HepG2 (cell line): Measurements from ENCODE around the gene MTMR10. TPM values are rescaled to one million over a fixed set of nuclear protein-coding genes. Genes with fewer than 3 reads are reported as not detected.

ENCODE experiments used
- HOXA3 ChIP-seq: sonication (generic); formaldehyde crosslinking; IDR thresholded peaks from 2 replicates; pipeline ENCODE4 v1.5.0; 2020; ENCODE audit warnings: missing genetic modification reagents
- PHF21A ChIP-seq: sonication (generic); formaldehyde crosslinking; IDR thresholded peaks from 2 replicates; pipeline ENCODE4 v1.5.0; 2020; ENCODE audit warnings: mild to moderate bottlenecking, missing genetic modification reagents
- SIX4 ChIP-seq: sonication (generic); formaldehyde crosslinking; IDR thresholded peaks from 2 replicates; pipeline ENCODE4 v1.4.0; 2020; ENCODE audit warnings: missing genetic modification reagents
- U2AF1 ChIP-seq: fragments of 200-400 bp; formaldehyde crosslinking; optimal IDR thresholded peaks from 2 replicates; pipeline ENCODE3; 2017; ENCODE audit warnings: mild to moderate bottlenecking, low read depth, low read length
- ZNF558 ChIP-seq: sonication (generic); formaldehyde crosslinking; IDR thresholded peaks from 2 replicates; pipeline ENCODE4 v1.9.0; 2022; ENCODE audit warnings: mild to moderate bottlenecking, missing genetic modification reagents, borderline replicate concordance
- ZNF777 ChIP-seq: sonication (generic); formaldehyde crosslinking; IDR thresholded peaks from 2 replicates; pipeline ENCODE4 v1.4.0; 2020; ENCODE audit warnings: missing genetic modification reagents
- polyA plus RNA-seq, 8 experiments: library from polyadenylated mRNA; depleted of rRNA in 3 of 8; stranded (reverse) in 7 of 8; unstranded in 1 of 8; fragments of >200 nt; fragmentation: Illumina TruSeq in 4 of 8; extraction: Trizol in 4 of 8; gene quantifications; 2 replicates each; pipeline versions ENCODE4 v1.2.1 to v1.2.3, GENCODE V29; 2011 to 2016; ENCODE audit warnings: low read depth in 4 of 8, missing spikeins in 1 of 8, mixed read lengths in 1 of 8; ENCODE audit not compliant: insufficient read depth in 1 of 8
- total RNA-seq, 5 experiments: library from RNA; depleted of rRNA; stranded (reverse); fragments of >200 nt; fragmentation: Illumina TruSeq; extraction: Trizol; gene quantifications; 2 replicates each; pipeline ENCODE4 v1.2.3, GENCODE V29; 2016; ENCODE audit warnings: low read depth in 1 of 5
- TF ChIP-seq, protein P1 (sequence below): sonication (generic); formaldehyde crosslinking; IDR thresholded peaks from 2 replicates; pipeline ENCODE4 v1.4.0; 2020; ENCODE audit warnings: missing genetic modification reagents
- TF ChIP-seq, protein P2 (sequence below): sonication (generic); formaldehyde crosslinking; IDR thresholded peaks from 2 replicates; pipeline ENCODE4 v1.4.0; 2020; ENCODE audit warnings: missing genetic modification reagents
- TF ChIP-seq, protein P3 (sequence below): sonication (generic); formaldehyde crosslinking; conservative IDR thresholded peaks from 2 replicates; pipeline ENCODE4 v1.8.0; 2022; ENCODE audit warnings: missing genetic modification reagents
- TF ChIP-seq, protein P4 (sequence below): sonication (generic); formaldehyde crosslinking; IDR thresholded peaks from 2 replicates; pipeline ENCODE4 v1.5.0; 2020; ENCODE audit warnings: missing genetic modification reagents
- TF ChIP-seq, protein P5 (sequence below): sonication (generic); formaldehyde crosslinking; IDR thresholded peaks from 2 replicates; pipeline ENCODE4 v1.4.0; 2020; ENCODE audit warnings: missing genetic modification reagents, mild to moderate bottlenecking, borderline replicate concordance

MTMR10 gene
- total and polyA plus RNA-seq, 2 of the 13 experiments (the other 11 are each of a cell fraction or from before 2014, with no cell fraction given) = 10.2 to 17.4 TPM

DNA sequence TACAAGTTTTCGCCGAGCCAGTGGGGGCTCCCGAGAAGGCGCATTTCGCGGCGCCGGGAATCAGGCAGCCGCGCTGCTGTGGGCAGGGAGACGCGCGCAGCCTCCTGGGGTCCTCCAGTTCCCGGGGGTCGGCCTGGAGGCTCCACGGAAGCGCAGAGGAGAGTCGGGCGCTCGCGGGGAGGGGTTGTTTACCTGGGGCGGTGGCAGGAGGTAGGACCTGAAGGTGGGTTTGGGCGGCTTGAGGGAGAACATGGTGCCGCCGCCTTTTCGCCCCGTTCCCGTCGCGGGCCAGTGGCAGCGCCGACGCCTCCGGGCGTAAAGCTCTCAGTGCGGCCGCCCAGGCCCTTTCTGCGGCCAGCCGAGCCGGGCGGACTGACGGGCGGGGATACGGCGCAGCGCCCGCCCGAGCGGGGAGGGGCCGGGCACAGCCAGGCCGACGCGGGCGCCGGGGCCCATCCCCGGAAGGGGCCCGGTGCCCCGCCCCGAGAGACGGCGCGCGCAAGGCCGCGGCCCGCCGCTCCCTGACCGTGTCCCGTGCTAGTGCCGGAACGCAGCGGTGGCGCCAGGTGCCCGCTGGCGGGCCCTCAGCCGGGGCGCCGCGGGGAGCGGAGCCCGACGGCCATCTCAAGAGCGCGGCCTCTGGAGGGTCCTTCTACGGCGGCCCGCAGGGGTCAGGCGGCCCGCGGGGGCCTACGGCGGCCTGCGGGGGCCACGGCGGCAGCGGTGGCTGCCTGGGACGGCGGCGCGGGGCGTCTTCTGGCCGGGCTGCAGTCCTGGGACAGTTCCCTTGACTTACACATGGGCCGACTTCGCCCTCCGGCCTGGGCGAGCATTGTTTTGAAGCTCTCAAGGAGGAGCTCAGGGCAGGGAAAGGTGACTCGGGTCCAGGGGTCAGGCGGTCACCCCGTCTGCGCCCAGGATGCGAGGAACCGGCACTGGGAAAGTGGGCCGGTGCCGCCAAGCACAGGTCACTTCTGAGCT lies at the start of gene MTMR10 (continued):
- TF ChIP-seq, protein P1, sequence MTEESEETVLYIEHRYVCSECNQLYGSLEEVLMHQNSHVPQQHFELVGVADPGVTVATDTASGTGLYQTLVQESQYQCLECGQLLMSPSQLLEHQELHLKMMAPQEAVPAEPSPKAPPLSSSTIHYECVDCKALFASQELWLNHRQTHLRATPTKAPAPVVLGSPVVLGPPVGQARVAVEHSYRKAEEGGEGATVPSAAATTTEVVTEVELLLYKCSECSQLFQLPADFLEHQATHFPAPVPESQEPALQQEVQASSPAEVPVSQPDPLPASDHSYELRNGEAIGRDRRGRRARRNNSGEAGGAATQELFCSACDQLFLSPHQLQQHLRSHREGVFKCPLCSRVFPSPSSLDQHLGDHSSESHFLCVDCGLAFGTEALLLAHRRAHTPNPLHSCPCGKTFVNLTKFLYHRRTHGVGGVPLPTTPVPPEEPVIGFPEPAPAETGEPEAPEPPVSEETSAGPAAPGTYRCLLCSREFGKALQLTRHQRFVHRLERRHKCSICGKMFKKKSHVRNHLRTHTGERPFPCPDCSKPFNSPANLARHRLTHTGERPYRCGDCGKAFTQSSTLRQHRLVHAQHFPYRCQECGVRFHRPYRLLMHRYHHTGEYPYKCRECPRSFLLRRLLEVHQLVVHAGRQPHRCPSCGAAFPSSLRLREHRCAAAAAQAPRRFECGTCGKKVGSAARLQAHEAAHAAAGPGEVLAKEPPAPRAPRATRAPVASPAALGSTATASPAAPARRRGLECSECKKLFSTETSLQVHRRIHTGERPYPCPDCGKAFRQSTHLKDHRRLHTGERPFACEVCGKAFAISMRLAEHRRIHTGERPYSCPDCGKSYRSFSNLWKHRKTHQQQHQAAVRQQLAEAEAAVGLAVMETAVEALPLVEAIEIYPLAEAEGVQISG (CRISPR knock-in tag) = peak; percentile 67
- TF ChIP-seq, protein P2, sequence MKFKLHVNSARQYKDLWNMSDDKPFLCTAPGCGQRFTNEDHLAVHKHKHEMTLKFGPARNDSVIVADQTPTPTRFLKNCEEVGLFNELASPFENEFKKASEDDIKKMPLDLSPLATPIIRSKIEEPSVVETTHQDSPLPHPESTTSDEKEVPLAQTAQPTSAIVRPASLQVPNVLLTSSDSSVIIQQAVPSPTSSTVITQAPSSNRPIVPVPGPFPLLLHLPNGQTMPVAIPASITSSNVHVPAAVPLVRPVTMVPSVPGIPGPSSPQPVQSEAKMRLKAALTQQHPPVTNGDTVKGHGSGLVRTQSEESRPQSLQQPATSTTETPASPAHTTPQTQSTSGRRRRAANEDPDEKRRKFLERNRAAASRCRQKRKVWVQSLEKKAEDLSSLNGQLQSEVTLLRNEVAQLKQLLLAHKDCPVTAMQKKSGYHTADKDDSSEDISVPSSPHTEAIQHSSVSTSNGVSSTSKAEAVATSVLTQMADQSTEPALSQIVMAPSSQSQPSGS (CRISPR knock-in tag) = 0 out of 2 replicates have a peak, but pooled peaks have one; percentile 19
- TF ChIP-seq U2AF1 = no peak
- TF ChIP-seq, protein P3, sequence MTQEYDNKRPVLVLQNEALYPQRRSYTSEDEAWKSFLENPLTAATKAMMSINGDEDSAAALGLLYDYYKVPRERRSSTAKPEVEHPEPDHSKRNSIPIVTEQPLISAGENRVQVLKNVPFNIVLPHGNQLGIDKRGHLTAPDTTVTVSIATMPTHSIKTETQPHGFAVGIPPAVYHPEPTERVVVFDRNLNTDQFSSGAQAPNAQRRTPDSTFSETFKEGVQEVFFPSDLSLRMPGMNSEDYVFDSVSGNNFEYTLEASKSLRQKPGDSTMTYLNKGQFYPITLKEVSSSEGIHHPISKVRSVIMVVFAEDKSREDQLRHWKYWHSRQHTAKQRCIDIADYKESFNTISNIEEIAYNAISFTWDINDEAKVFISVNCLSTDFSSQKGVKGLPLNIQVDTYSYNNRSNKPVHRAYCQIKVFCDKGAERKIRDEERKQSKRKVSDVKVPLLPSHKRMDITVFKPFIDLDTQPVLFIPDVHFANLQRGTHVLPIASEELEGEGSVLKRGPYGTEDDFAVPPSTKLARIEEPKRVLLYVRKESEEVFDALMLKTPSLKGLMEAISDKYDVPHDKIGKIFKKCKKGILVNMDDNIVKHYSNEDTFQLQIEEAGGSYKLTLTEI = no peak
- TF ChIP-seq, protein P4, sequence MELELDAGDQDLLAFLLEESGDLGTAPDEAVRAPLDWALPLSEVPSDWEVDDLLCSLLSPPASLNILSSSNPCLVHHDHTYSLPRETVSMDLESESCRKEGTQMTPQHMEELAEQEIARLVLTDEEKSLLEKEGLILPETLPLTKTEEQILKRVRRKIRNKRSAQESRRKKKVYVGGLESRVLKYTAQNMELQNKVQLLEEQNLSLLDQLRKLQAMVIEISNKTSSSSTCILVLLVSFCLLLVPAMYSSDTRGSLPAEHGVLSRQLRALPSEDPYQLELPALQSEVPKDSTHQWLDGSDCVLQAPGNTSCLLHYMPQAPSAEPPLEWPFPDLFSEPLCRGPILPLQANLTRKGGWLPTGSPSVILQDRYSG = peak; percentile 90; the same call in 1 of the 2 replicates
- peak; percentile 88 for TF ChIP-seq ZNF777 (CRISPR knock-in tag)
- peak; percentile 54 for TF ChIP-seq HOXA3 (CRISPR knock-in tag)
- TF ChIP-seq ZNF558 (CRISPR knock-in tag) = no peak; the same call in 1 of the 2 replicates
- TF ChIP-seq, protein P5, sequence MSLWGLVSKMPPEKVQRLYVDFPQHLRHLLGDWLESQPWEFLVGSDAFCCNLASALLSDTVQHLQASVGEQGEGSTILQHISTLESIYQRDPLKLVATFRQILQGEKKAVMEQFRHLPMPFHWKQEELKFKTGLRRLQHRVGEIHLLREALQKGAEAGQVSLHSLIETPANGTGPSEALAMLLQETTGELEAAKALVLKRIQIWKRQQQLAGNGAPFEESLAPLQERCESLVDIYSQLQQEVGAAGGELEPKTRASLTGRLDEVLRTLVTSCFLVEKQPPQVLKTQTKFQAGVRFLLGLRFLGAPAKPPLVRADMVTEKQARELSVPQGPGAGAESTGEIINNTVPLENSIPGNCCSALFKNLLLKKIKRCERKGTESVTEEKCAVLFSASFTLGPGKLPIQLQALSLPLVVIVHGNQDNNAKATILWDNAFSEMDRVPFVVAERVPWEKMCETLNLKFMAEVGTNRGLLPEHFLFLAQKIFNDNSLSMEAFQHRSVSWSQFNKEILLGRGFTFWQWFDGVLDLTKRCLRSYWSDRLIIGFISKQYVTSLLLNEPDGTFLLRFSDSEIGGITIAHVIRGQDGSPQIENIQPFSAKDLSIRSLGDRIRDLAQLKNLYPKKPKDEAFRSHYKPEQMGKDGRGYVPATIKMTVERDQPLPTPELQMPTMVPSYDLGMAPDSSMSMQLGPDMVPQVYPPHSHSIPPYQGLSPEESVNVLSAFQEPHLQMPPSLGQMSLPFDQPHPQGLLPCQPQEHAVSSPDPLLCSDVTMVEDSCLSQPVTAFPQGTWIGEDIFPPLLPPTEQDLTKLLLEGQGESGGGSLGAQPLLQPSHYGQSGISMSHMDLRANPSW (CRISPR knock-in tag) = no peak
- peak; percentile 4 for TF ChIP-seq PHF21A (CRISPR knock-in tag)
- no peak for TF ChIP-seq SIX4 (CRISPR knock-in tag)
